HFFc6 (cell line): ENCODE results near the gene IL17RA. TPM values are rescaled to one million over a fixed set of nuclear protein-coding genes. Genes with fewer than 3 reads are reported as not detected.

Experiments
- DNase-seq: peaks from one replicate; pipeline ENCODE4 v3.0.0-alpha.2; 2018
- H3K27ac Mint-ChIP-seq: 2 replicates; pipeline ENCODE4 v1.8.0; 2020; ENCODE audit warnings: mild to moderate bottlenecking, mixed read lengths
- H3K27me3 Mint-ChIP-seq: 2 replicates; pipeline ENCODE4 v1.8.0; 2021; ENCODE audit warnings: mild to moderate bottlenecking, moderate library complexity, mixed read lengths; ENCODE audit not compliant: insufficient read depth
- H3K36me3 Mint-ChIP-seq: 2 replicates; pipeline ENCODE4 v1.8.0; 2021; ENCODE audit warnings: low read depth, mixed read lengths
- H3K4me1 Mint-ChIP-seq: 2 replicates; pipeline ENCODE4 v1.8.0; 2020; ENCODE audit warnings: low read depth, mixed read lengths
- H3K4me3 Mint-ChIP-seq: 2 replicates; pipeline ENCODE4 v1.8.0; 2020; ENCODE audit warnings: mild to moderate bottlenecking, moderate library complexity, mixed read lengths
- H3K9me3 Mint-ChIP-seq: 2 replicates; pipeline ENCODE4 v1.8.0; 2020; ENCODE audit warnings: mild to moderate bottlenecking, mixed read lengths
- total RNA-seq, 6 experiments: library from RNA; stranded (reverse); fragmentation: NEBNext Ultra II Directional; extraction: Animal tissue kit (Norgen Biotek cat#: 25700); gene quantifications; 2 replicates in 1 of 6; 3 replicates in 5 of 6; pipeline ENCODE4 v1.2.3, GENCODE V29; 2021
- TF ChIP-seq, protein P1 (sequence below): fragments of 200-600 bp; sonication (generic); IDR thresholded peaks from 2 replicates; pipeline ENCODE4 v1.5.0; 2021; ENCODE audit warnings: antibody characterized with exemption, mild to moderate bottlenecking

Gene IL17RA
- total RNA-seq, 6 experiments from 2014 or later = 10.5 to 14.4 (median 13.7) TPM

GRCh38 chr22:17085277-17086181 is 729 bp downstream of the IL17RA start:
- H3K36me3 Mint-ChIP-seq = no peaks in the 10 kb centered on the region
- H3K27me3 Mint-ChIP-seq = peaks cover 2% of the 10 kb centered on the region; the same call in 1 of the 2 replicates
- H3K4me1 Mint-ChIP-seq = peaks cover 36% of the 10 kb centered on the region
- DNase-seq = no peak
- H3K4me3 Mint-ChIP-seq = peak overlapping the region; percentile 90
- H3K9me3 Mint-ChIP-seq = no peaks in the 10 kb centered on the region
- TF ChIP-seq, protein P1, sequence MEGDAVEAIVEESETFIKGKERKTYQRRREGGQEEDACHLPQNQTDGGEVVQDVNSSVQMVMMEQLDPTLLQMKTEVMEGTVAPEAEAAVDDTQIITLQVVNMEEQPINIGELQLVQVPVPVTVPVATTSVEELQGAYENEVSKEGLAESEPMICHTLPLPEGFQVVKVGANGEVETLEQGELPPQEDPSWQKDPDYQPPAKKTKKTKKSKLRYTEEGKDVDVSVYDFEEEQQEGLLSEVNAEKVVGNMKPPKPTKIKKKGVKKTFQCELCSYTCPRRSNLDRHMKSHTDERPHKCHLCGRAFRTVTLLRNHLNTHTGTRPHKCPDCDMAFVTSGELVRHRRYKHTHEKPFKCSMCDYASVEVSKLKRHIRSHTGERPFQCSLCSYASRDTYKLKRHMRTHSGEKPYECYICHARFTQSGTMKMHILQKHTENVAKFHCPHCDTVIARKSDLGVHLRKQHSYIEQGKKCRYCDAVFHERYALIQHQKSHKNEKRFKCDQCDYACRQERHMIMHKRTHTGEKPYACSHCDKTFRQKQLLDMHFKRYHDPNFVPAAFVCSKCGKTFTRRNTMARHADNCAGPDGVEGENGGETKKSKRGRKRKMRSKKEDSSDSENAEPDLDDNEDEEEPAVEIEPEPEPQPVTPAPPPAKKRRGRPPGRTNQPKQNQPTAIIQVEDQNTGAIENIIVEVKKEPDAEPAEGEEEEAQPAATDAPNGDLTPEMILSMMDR = no peak
- no peak overlapping the region; the same call in 1 of the 2 replicates for H3K27ac Mint-ChIP-seq

GRCh38 chr22:17086296-17086695 is 1.5 kb downstream of the IL17RA start:
- H3K4me3 Mint-ChIP-seq = peak overlapping the region; percentile 90
- no peaks in the 10 kb centered on the region for H3K9me3 Mint-ChIP-seq
- H3K4me1 Mint-ChIP-seq = peaks cover 36% of the 10 kb centered on the region
- DNase-seq = no peak
- peaks cover 2% of the 10 kb centered on the region; the same call in 1 of the 2 replicates for H3K27me3 Mint-ChIP-seq
- TF ChIP-seq, protein P1 = no peak
- H3K36me3 Mint-ChIP-seq = no peaks in the 10 kb centered on the region
- peak overlapping the region; percentile 53; the same call in 1 of the 2 replicates for H3K27ac Mint-ChIP-seq

GRCh38 chr22:17086788-17087497 is 2.1 kb downstream of the IL17RA start:
- Mint-ChIP-seq H3K9me3 (no peaks in the 10 kb centered on the region), H3K27ac (no peak overlapping the region; the same call in 1 of the 2 replicates), H3K36me3 (no peaks in the 10 kb centered on the region), H3K4me3 (peak overlapping the region; percentile 90; the same call in 1 of the 2 replicates), H3K27me3 (peaks cover 2% of the 10 kb centered on the region; the same call in 1 of the 2 replicates), H3K4me1 (peaks cover 36% of the 10 kb centered on the region)
- no peak for DNase-seq
- TF ChIP-seq, protein P1 = no peak

GRCh38 chr22:17087498-17088131 is 2.8 kb downstream of the IL17RA start:
- Mint-ChIP-seq H3K4me3 (no peak overlapping the region), H3K27ac (no peak overlapping the region), H3K36me3 (no peaks in the 10 kb centered on the region), H3K27me3 (peaks cover 2% of the 10 kb centered on the region; the same call in 1 of the 2 replicates), H3K4me1 (peaks cover 36% of the 10 kb centered on the region), H3K9me3 (no peaks in the 10 kb centered on the region)
- TF ChIP-seq, protein P1 = no peak
- DNase-seq = peak; percentile 55

DNA sequence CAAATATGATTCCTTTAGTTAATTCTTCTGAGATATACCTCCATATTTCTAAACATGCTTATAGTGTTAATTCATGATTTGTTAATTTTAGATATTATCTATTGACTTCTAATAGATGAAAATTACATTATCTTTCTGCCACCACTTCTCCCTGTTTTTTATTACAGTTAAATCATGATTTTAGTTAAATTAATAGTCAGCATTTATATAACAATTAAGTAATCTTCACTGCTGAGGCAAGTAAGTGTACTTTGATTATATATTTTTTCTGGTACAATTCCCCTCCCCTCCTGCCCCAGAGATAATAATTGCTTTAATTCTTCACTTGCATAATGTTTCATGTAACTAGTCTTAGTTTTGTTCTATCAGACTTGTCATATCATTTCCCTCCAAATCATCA is 5.8 kb downstream of the IL17RA start:
- TF ChIP-seq, protein P1 = no peak
- H3K27me3 Mint-ChIP-seq = peaks cover 2% of the 10 kb centered on the region
- H3K9me3 Mint-ChIP-seq = no peaks in the 10 kb centered on the region
- no peaks in the 10 kb centered on the region for H3K36me3 Mint-ChIP-seq
- no peak overlapping the region for H3K4me3 Mint-ChIP-seq
- DNase-seq = no peak
- H3K27ac Mint-ChIP-seq = no peak overlapping the region
- peaks cover 23% of the 10 kb centered on the region for H3K4me1 Mint-ChIP-seq
